ENCODE results near the gene ANTXR2.

GRCh38 chr4:80071604-80072227 is 1.3 kb downstream of the ANTXR2 start:
- TF ChIP-seq CTCF (conservative IDR thresholded peaks at IDR 0.05; ENCODE audit: low read length) (no peak), EZH2phosphoT487 (IDR thresholded peaks at IDR 0.05; ENCODE audit: borderline replicate concordance, low read depth, low read length) (no peak)
